Measurements from ENCODE around the gene CAMK1D.

Gene CAMK1D

DNA sequence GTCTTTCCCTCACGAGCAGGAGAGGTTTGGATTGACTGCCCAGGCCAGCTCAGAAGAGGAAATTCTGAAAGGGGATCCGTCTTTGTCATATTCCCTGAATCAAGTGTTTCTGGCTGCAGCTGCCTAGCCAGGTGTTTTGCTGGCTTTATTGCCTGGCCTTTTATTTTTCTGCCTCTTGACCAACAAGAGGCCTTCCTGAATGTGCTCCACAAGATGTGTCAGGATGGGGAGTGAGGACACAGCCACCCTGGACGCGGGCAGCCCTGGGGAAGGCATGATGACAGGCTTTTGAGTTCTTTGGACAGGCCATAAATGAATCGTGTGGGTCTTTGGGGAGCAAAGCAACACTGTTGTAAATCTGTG, 163.6 kb downstream of the CAMK1D start:
- Mint-ChIP-seq H3K27ac (no peak overlapping the region), H3K27me3 (no peaks in the 10 kb centered on the region), H3K9me3 (no peaks in the 10 kb centered on the region), H3K4me1 (ENCODE audit: low read depth) (peaks cover 37% of the 10 kb centered on the region), H3K36me3 (ENCODE audit: low read depth) (peaks cover 6% of the 10 kb centered on the region), H3K4me3 (no peak overlapping the region)

DNA sequence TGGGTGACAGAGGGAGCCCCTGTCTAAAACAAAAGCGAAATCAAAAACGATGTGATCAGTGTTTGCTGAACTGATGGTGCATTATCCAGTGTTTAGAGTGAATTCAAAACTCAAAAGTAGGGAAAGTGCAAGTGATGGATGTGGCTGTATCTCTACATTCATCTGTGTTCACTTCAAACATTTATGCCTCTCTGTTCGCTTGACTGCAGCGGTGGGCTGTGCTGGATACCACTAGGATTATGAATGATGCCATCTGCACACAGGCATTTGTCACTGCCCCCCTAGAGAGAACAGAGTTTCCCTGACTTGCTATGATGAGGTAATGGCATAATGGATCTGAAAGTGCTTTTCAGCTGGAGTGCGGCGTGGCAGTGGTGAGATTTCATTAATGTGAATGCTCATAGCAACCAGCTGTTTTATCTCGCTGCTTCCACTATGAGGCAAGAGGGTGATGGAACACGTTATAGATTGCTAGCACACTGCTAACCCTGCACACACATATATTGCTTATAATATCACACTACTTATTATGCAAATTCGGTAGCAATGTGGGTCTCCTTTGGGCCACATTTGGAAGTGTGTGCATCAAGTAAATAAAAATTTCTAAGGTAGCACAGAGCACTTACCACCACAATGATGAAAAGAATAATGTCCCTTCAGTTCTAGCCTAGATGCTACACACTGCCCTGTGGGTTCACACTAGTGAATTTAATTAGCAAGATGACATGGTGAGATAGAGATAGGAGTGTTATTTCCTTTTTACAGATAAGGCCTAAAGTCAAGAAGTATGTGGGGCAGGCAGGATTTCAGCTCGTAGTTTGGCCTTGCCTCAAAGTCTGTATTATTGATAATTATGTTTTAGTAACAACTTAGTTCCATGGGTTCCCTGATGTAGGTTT, 164.7 kb downstream of the CAMK1D start:
- H3K27me3 Mint-ChIP-seq = no peaks in the 10 kb centered on the region
- H3K9me3 Mint-ChIP-seq = no peaks in the 10 kb centered on the region
- no peak overlapping the region for H3K4me3 Mint-ChIP-seq
- no peak overlapping the region for H3K27ac Mint-ChIP-seq
- H3K4me1 Mint-ChIP-seq (ENCODE audit: low read depth) = peaks cover 28% of the 10 kb centered on the region
- no peaks in the 10 kb centered on the region for H3K36me3 Mint-ChIP-seq (ENCODE audit: low read depth)

- Mint-ChIP-seq H3K4me1 (ENCODE audit: low read depth) (peaks cover 7% of the 10 kb centered on the region), H3K27ac (no peak overlapping the region), H3K27me3 (no peaks in the 10 kb centered on the region), H3K36me3 (ENCODE audit: low read depth) (peaks cover 8% of the 10 kb centered on the region), H3K9me3 (peaks cover 8% of the 10 kb centered on the region), H3K4me3 (no peak overlapping the region)
These were observed 168.7 kb downstream of the CAMK1D start for GRCh38 chr10:12518024-12518423.

- no peak overlapping the region for H3K27ac Mint-ChIP-seq
- no peaks in the 10 kb centered on the region for H3K27me3 Mint-ChIP-seq
- H3K4me3 Mint-ChIP-seq = no peak overlapping the region
- H3K9me3 Mint-ChIP-seq = peaks cover 8% of the 10 kb centered on the region
- H3K36me3 Mint-ChIP-seq (ENCODE audit: low read depth) = peaks cover 18% of the 10 kb centered on the region
- peaks cover 10% of the 10 kb centered on the region for H3K4me1 Mint-ChIP-seq (ENCODE audit: low read depth)
These were observed 172.1 kb downstream of the CAMK1D start for GRCh38 chr10:12521423-12521822.

GRCh38 chr10:12526311-12526710, 177.0 kb downstream of the CAMK1D start:
- peaks cover 4% of the 10 kb centered on the region for H3K9me3 Mint-ChIP-seq
- H3K27me3 Mint-ChIP-seq = no peaks in the 10 kb centered on the region
- H3K27ac Mint-ChIP-seq = no peak overlapping the region
- no peak overlapping the region for H3K4me3 Mint-ChIP-seq
- peaks cover 14% of the 10 kb centered on the region for H3K36me3 Mint-ChIP-seq (ENCODE audit: low read depth)
- H3K4me1 Mint-ChIP-seq (ENCODE audit: low read depth) = peaks cover 10% of the 10 kb centered on the region

GRCh38 chr10:12529976-12530375, 180.6 kb downstream of the CAMK1D start:
- H3K9me3 Mint-ChIP-seq = peaks cover 4% of the 10 kb centered on the region
- H3K27ac Mint-ChIP-seq = no peak overlapping the region
- no peak overlapping the region for H3K4me3 Mint-ChIP-seq
- H3K36me3 Mint-ChIP-seq (ENCODE audit: low read depth) = peaks cover 10% of the 10 kb centered on the region
- peaks cover 16% of the 10 kb centered on the region for H3K4me1 Mint-ChIP-seq (ENCODE audit: low read depth)
- H3K27me3 Mint-ChIP-seq = no peaks in the 10 kb centered on the region

GRCh38 chr10:12531305-12532220, 182.2 kb downstream of the CAMK1D start:
- peaks cover 15% of the 10 kb centered on the region for H3K4me1 Mint-ChIP-seq (ENCODE audit: low read depth)
- H3K27me3 Mint-ChIP-seq = no peaks in the 10 kb centered on the region
- H3K27ac Mint-ChIP-seq = no peak overlapping the region
- no peak overlapping the region for H3K4me3 Mint-ChIP-seq
- H3K9me3 Mint-ChIP-seq = peaks cover 4% of the 10 kb centered on the region
- peaks cover 4% of the 10 kb centered on the region for H3K36me3 Mint-ChIP-seq (ENCODE audit: low read depth)

DNA sequence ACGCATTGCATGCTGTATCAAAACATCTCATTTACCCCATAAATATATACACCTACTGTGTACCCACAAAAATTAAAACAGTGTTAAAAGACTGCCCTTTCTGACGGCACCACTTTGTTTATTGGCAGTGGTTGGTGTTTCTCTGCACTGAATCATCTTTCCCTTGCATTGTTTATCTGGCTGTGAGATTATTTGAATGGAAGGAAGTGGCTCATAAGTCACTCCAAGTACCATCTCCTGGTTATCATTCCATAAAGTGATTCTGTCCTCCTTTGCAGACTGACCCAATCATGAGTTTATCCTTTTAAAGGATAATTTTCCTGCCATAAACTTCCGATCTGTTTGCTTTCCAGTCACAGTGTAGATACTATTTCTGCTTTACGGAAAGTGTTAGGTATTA, 183.8 kb downstream of the CAMK1D start:
- H3K4me3 Mint-ChIP-seq = no peak overlapping the region

GRCh38 chr10:12533723-12534122, 184.4 kb downstream of the CAMK1D start:
- peaks cover 4% of the 10 kb centered on the region for H3K9me3 Mint-ChIP-seq

More for the DNA sequence above, 183.8 kb downstream of the CAMK1D start:
- H3K9me3 Mint-ChIP-seq = peaks cover 4% of the 10 kb centered on the region
- peaks cover 15% of the 10 kb centered on the region for H3K4me1 Mint-ChIP-seq (ENCODE audit: low read depth)
- no peaks in the 10 kb centered on the region for H3K27me3 Mint-ChIP-seq
- peaks cover 4% of the 10 kb centered on the region for H3K36me3 Mint-ChIP-seq (ENCODE audit: low read depth)
- no peak overlapping the region for H3K27ac Mint-ChIP-seq

DNA sequence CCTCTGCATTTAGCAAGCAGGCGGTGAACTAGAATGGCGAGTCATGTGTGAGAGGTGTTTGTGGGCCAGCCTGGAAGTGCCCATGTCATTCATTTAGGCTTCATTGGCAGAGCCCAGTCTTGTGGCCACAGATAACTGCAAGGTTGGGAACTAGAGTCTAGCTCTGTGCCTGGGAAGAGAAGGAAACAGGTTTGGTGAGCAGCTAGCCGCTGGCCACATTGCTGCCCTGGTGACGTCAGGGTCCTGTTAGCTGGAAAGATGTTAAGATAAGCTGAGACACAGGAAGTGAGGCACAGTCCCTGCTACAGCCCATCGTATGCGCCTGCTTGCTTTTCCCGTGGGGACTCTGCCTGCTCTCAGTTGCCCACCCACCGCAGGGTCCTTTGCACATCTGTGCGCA, 185.5 kb downstream of the CAMK1D start:
- peaks cover 18% of the 10 kb centered on the region for H3K4me1 Mint-ChIP-seq (ENCODE audit: low read depth)
- peaks cover 4% of the 10 kb centered on the region for H3K9me3 Mint-ChIP-seq
- H3K4me3 Mint-ChIP-seq = no peak overlapping the region
- H3K27ac Mint-ChIP-seq = peak overlapping the region; percentile 7
- no peaks in the 10 kb centered on the region for H3K27me3 Mint-ChIP-seq
- H3K36me3 Mint-ChIP-seq (ENCODE audit: low read depth) = peaks cover 4% of the 10 kb centered on the region

More at GRCh38 chr10:12533723-12534122, 184.4 kb downstream of the CAMK1D start:
- Mint-ChIP-seq H3K4me3 (no peak overlapping the region), H3K27me3 (no peaks in the 10 kb centered on the region), H3K4me1 (ENCODE audit: low read depth) (peaks cover 15% of the 10 kb centered on the region), H3K36me3 (ENCODE audit: low read depth) (peaks cover 4% of the 10 kb centered on the region), H3K27ac (no peak overlapping the region)

DNA sequence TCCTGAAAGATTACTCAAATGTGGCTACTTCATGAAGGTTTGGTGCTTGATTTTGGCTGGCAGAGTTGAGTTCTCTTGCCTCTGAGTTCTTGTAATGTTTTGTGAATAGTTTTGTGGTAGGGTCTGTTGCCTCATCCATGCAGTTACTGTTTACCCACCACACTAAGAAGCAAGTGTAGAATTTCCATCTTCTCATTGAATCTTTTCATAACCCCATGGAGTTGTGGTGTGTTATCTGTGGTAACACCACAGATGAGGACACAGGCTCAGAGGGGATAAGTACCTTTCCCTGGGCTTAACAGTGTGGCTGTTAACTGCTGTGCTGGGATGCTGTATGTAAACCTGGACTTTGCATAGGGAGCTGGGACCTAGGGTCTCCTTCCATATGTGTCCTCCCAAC, 186.3 kb downstream of the CAMK1D start:
- Mint-ChIP-seq H3K27ac (no peak overlapping the region), H3K9me3 (peaks cover 4% of the 10 kb centered on the region), H3K4me3 (no peak overlapping the region), H3K36me3 (ENCODE audit: low read depth) (peaks cover 4% of the 10 kb centered on the region), H3K27me3 (no peaks in the 10 kb centered on the region), H3K4me1 (ENCODE audit: low read depth) (peaks cover 25% of the 10 kb centered on the region)

GRCh38 chr10:12538491-12538995, 189.2 kb downstream of the CAMK1D start:
- peaks cover 37% of the 10 kb centered on the region for H3K4me1 Mint-ChIP-seq (ENCODE audit: low read depth)
- H3K27me3 Mint-ChIP-seq = no peaks in the 10 kb centered on the region
- no peaks in the 10 kb centered on the region for H3K36me3 Mint-ChIP-seq (ENCODE audit: low read depth)
- H3K4me3 Mint-ChIP-seq = no peak overlapping the region
- no peak overlapping the region for H3K27ac Mint-ChIP-seq
- H3K9me3 Mint-ChIP-seq = no peaks in the 10 kb centered on the region

DNA sequence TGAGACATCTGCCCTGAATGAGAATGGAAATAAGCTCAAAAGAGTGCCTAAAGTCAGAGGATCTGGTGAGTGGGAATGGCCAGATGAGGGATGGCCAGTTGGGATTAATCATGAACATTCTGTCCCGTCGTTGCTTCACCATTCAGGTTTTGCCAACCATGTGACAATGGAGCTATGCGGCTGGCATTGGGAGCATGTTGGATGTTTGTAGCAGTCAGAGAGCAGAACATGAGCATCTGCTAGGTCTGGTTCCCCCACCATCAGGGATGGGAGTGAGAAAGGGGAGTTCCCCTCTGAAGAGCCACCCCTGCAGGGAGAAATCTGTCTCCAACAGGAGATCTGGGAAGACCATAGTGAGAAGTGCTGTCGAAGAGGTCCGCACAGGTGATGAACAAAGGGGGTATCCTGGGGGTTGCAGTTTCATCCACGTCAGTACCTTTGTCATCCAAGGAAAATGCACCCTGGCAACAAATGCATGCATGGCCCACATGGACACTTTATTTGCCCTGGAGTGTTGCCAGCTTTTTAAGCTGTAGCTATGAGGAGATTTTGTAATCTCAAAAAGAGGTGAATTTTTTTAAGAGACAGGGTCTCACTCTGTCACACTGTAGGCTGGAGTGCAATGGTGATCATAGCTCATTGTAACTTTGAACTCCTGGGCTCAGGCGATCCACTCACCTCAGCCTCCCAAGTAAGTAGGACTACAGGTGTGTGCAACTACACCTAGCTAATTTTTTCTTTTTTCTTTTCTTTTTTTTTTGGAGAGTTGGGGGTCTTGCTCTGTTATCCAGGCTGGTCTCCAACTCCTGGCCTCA, 190.2 kb downstream of the CAMK1D start:
- H3K4me3 Mint-ChIP-seq = no peak overlapping the region
- no peak overlapping the region for H3K27ac Mint-ChIP-seq
- no peaks in the 10 kb centered on the region for H3K27me3 Mint-ChIP-seq
- no peaks in the 10 kb centered on the region for H3K36me3 Mint-ChIP-seq (ENCODE audit: low read depth)
- H3K9me3 Mint-ChIP-seq = no peaks in the 10 kb centered on the region
- H3K4me1 Mint-ChIP-seq (ENCODE audit: low read depth) = peaks cover 36% of the 10 kb centered on the region

DNA sequence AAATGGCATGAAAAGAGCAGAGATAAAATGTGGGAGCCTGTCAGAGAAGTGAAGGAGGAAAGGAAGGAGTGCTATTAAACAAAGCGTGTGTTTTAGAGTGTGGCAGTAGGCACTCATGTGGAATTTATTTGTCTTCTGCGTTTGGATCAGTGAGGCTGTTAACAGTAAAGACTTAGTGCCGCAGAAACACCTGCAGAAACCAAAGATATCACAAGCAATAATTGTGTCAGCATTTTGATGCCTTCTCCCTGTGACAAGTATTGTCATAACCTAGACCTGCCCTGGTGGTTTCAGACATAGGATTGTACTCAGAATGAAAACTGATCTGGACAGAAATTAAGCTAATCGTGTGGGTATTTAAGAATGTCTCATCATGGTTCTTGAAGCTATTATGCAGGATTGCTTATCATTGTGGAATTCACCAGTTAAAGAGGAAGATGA, 191.0 kb downstream of the CAMK1D start:
- Mint-ChIP-seq H3K36me3 (ENCODE audit: low read depth) (peaks cover 5% of the 10 kb centered on the region), H3K9me3 (no peaks in the 10 kb centered on the region), H3K27me3 (no peaks in the 10 kb centered on the region), H3K4me1 (ENCODE audit: low read depth) (peaks cover 32% of the 10 kb centered on the region), H3K27ac (no peak overlapping the region), H3K4me3 (no peak overlapping the region)

Measured in stimulated activated naive CD8-positive, alpha-beta T cell treated with anti-CD3 and anti-CD28 coated beads, Interleukin-15, Interleukin-2, amounts not matched to agents 100 ng/mL and 50 ng/mL, for 24 hours (primary cell).